A549 (cell line): ENCODE measurements around the gene CPLX4. TPM values are rescaled to one million over a fixed set of nuclear protein-coding genes. Genes with fewer than 3 reads are reported as not detected.
"Not testable (repeated sequence)": the region's sequence is repeated elsewhere in the genome, so short reads cannot be mapped to it uniquely, and the experiment has no call there.

Source experiments
- ATAC-seq, 2 experiments: fragments of 200-7000 bp in 1 of 2; fragments of >200 bp in 1 of 2; cut with Nextera tagmentation in 1 of 2; cut with Tn5 transposase in 1 of 2; 3 replicates each; pipeline versions ENCODE4 v1.8.0 to v1.9.1; 2018 to 2020; ENCODE audit warnings: mild to moderate bottlenecking in 1 of 2, moderate library complexity in 1 of 2
- CTCF ChIA-PET: fragments of 300-600 bp; sonication (Branson Sonifier 250); formaldehyde crosslinking; extraction: SDS; loops from one replicate; lab custom pipeline; 2021; ENCODE audit warnings: antibody characterized with exemption, inconsistent platforms; lab: Yijun Ruan, JAX
- POLR2A ChIA-PET: fragments of 350-600 bp; formaldehyde crosslinking; extraction: SDS; loops from one replicate; lab custom pipeline; 2021; ENCODE audit warnings: antibody characterized with exemption, inconsistent platforms; lab: Yijun Ruan, JAX
- DNase-seq, 2 experiments: peaks; one replicate each; pipeline versions ENCODE4 v3.0.0 to v3.0.0-alpha.2; 2011 to 2016; ENCODE audit warnings: low read depth in 1 of 2, low spot score in 1 of 2
- FAIRE-seq: peaks from 2 replicates; lab custom pipeline; 2011; peaks lifted over from hg19 to GRCh38; lab: Jason Lieb, UNC
- H3K27ac ChIP-seq, 2 experiments: fragments of >200 bp; sonication (Bioruptor Twin); formaldehyde crosslinking; 3 replicates each; pipeline ENCODE4 v1.5.1; 2016 to 2017
- H3K4me1 ChIP-seq: fragments of >200 bp; sonication (Bioruptor Twin); formaldehyde crosslinking; 3 replicates; pipeline ENCODE4 v1.6.1; 2016
- H3K4me2 ChIP-seq: fragments of >200 bp; sonication (Bioruptor Twin); formaldehyde crosslinking; 3 replicates; pipeline ENCODE4 v1.6.1; 2016
- H3K4me3 ChIP-seq: fragments of >200 bp; sonication (Bioruptor Twin); formaldehyde crosslinking; 3 replicates; pipeline ENCODE4 v1.5.1; 2016
- H3K9me3 ChIP-seq: fragments of >200 bp; sonication (Bioruptor Twin); formaldehyde crosslinking; 3 replicates; pipeline ENCODE4 v1.6.1; 2016
- CEBPB ChIP-seq, 2 experiments: fragments of >200 bp in 1 of 2; sonication (Bioruptor Twin) in 1 of 2; formaldehyde crosslinking in 1 of 2; IDR thresholded peaks; 2 replicates each; pipeline ENCODE4 v1.6.1; 2012 to 2016
- CHD4 ChIP-seq: fragments of 200-600 bp; sonication (generic); IDR thresholded peaks from 2 replicates; pipeline ENCODE4 v1.6.1; 2016; ENCODE audit warnings: antibody characterized with exemption, mild to moderate bottlenecking, borderline replicate concordance
- KDM1A ChIP-seq: fragments of 200-600 bp; sonication (generic); IDR thresholded peaks from 2 replicates; pipeline ENCODE4 v1.6.1; 2016; ENCODE audit warnings: low read depth, mild to moderate bottlenecking
- WGBS: methylation state at CpG from one replicate; pipeline ENCODE4 v1.1.6; 2017; ENCODE audit errors: missing lambda C conversion rate; 5-methylcytosine and 5-hydroxymethylcytosine counted together
- polyA plus RNA-seq, 4 experiments: library from polyadenylated mRNA; depleted of rRNA in 3 of 4; stranded (reverse); fragments of >200 nt; fragmentation: RNase III in 1 of 4; extraction: RNeasy Plus Mini Kit Qiagen cat#74134 plus additional on column Dnase treatment in 1 of 4; gene quantifications; 2 replicates in 3 of 4; 3 replicates in 1 of 4; pipeline ENCODE4 v1.2.3, GENCODE V29; 2011 to 2017
- TF ChIP-seq, protein P1 (sequence below): fragments of 200-600 bp; sonication (generic); IDR thresholded peaks from 2 replicates; pipeline ENCODE4 v1.6.1; 2016; ENCODE audit warnings: antibody characterized with exemption, mild to moderate bottlenecking, moderate library complexity
- TF ChIP-seq, protein P2 (sequence below): IDR thresholded peaks from 2 replicates; pipeline ENCODE4 v1.6.1; 2012

The CPLX4 gene
- polyA plus RNA-seq, 2 of the 4 experiments (the other 2 are of a cell fraction) = not detected

DNA sequence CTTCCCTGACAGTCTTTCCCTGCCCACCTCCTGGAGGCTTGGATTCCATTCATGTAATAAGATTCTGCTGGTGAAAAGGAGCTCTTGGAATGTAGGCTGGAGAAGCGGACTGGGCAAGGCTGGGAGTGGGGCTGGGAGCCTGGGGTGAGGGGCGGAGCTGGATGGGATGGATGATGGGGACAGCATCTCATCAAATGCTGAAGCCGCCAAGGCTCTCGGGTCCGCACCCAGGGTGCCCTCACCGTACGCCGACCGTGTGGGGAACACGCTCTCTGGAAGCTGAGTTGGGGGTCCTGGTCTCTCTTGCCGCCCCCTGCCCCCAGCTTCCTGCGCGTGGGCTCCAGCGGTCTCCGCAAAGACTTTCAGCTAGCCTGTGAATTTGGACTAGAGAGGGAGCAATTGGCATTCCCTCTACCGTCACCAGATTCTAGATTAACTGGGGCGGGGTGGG lies 54.3 kb downstream of the CPLX4 start (continued):
- TF ChIP-seq, protein P1, sequence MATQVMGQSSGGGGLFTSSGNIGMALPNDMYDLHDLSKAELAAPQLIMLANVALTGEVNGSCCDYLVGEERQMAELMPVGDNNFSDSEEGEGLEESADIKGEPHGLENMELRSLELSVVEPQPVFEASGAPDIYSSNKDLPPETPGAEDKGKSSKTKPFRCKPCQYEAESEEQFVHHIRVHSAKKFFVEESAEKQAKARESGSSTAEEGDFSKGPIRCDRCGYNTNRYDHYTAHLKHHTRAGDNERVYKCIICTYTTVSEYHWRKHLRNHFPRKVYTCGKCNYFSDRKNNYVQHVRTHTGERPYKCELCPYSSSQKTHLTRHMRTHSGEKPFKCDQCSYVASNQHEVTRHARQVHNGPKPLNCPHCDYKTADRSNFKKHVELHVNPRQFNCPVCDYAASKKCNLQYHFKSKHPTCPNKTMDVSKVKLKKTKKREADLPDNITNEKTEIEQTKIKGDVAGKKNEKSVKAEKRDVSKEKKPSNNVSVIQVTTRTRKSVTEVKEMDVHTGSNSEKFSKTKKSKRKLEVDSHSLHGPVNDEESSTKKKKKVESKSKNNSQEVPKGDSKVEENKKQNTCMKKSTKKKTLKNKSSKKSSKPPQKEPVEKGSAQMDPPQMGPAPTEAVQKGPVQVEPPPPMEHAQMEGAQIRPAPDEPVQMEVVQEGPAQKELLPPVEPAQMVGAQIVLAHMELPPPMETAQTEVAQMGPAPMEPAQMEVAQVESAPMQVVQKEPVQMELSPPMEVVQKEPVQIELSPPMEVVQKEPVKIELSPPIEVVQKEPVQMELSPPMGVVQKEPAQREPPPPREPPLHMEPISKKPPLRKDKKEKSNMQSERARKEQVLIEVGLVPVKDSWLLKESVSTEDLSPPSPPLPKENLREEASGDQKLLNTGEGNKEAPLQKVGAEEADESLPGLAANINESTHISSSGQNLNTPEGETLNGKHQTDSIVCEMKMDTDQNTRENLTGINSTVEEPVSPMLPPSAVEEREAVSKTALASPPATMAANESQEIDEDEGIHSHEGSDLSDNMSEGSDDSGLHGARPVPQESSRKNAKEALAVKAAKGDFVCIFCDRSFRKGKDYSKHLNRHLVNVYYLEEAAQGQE = no peak

DNA sequence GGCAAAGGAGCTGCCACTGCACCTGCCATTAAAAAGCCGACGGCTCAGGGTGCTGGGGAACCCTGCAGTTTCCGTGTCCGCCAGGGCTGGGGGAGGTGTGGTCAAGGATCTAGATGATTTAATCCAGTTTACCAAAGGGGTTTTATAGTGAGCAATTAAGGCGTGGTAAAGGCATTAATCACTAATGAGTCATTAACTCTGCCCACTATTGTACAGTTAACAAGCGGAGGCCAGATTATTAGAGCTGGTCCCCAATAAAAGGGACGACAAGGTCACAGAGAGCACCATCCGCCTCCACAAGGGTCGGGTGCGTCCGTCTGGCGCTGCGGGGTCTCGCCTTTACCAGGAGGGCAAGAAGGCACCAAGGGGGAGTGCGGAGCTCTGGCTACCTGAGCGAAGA lies 54.8 kb downstream of the CPLX4 start:
- 35% methylated on average over 16 of the region's 16 CpGs for WGBS
- POLR2A ChIA-PET = no interaction called here
- CTCF ChIA-PET = interaction anchor here (0.9 to 2.1 kb wide), 4 partner anchors 14 to 45 kb away, joined by 3 to 9 read pairs (median 4); no protein-coding TSS in a partner anchor
- TF ChIP-seq, protein P1 = no peak
- TF ChIP-seq CHD4 (no peak), CEBPB (IDR thresholded peaks at IDR 0.05) (no peak), KDM1A (no peak)
- TF ChIP-seq, protein P2, sequence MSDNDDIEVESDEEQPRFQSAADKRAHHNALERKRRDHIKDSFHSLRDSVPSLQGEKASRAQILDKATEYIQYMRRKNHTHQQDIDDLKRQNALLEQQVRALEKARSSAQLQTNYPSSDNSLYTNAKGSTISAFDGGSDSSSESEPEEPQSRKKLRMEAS = no peak
- FAIRE-seq (no peak), ATAC-seq (no peak), DNase-seq (no peak)
- Histone ChIP-seq H3K4me1 (no peaks in the 10 kb centered on the region), H3K9me3 (no peaks in the 10 kb centered on the region), H3K27ac (no peak overlapping the region), H3K4me2 (no peak overlapping the region), H3K4me3 (no peak overlapping the region)

DNA sequence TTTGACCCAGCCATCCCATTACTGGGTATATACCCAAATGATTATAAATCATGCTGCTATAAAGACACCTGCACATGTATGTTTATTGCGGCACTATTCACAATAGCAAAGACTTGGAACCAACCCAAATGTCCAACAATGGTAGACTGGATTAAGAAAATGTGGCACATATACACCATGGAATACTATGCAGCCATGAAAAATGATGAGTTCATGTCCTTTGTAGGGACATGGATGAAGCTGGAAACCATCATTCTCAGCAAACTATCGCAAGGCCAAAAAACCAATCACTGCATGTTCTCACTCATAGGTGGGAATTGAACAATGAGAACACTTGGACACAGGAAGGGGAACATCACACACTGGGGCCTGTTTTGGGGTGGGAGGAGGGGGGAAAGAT lies 56.2 kb downstream of the CPLX4 start:
- CTCF ChIA-PET = interaction anchor here (1.3 kb wide), 1 partner anchor 15 kb away, joined by 3 read pairs; no protein-coding TSS in a partner anchor
- H3K4me2 ChIP-seq, H3K4me3 ChIP-seq, H3K9me3 ChIP-seq, H3K27ac ChIP-seq, FAIRE-seq, ATAC-seq, DNase-seq, H3K4me1 ChIP-seq, POLR2A ChIA-PET: not testable (repeated sequence)
- 50% methylated on average over 1 of the region's 2 CpGs for WGBS

DNA sequence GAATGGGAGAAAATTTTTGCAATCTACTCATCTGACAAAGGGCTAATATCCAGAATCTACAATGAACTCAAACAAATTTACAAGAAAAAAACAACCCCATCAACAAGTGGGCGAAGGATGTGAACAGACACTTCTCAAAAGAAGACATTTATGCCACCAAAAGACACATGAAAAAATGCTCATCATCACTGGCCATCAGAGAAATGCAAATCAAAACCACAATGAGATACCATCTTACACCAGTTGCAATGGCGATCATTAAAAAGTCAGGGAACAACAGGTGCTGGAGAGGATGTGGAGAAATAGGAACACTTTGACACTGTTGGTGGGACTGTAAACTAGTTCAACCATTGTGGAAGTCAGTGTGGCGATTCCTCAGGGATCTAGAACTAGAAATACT lies 56.6 kb downstream of the CPLX4 start:
- FAIRE-seq = not testable (repeated sequence)

DNA sequence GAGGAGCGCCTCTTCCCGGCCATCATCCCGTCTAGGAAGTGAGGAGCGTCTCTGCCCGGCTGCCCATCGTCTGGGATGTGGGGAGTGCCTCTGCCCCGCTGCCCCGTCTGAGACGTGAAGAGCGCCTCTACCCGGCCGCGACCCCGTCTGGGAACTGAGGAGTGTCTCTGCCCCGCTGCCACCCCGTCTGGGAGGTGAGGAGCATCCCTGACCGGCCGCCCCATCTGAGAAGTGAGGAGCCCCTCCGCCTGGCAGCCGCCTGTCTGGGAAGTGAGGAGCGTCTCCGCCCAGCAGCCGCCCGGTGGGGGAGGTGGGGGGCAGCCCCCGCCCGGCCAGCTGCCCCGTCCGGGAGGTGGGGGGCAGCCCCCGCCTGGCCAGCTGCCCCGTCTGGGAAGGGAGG lies 63.0 kb downstream of the CPLX4 start:
- H3K9me3 ChIP-seq, DNase-seq, POLR2A ChIA-PET, H3K4me1 ChIP-seq, H3K4me3 ChIP-seq, CTCF ChIA-PET, FAIRE-seq, H3K4me2 ChIP-seq, ATAC-seq, H3K27ac ChIP-seq: not testable (repeated sequence)
- WGBS = no CpG with 5 or more reads among the region's 30 CpGs

More for the DNA sequence above, 56.6 kb downstream of the CPLX4 start:
- WGBS = 31% methylated on average over 3 of the region's 3 CpGs
- ATAC-seq, H3K4me3 ChIP-seq, H3K4me1 ChIP-seq, H3K4me2 ChIP-seq, POLR2A ChIA-PET, H3K9me3 ChIP-seq, DNase-seq, H3K27ac ChIP-seq, CTCF ChIA-PET: not testable (repeated sequence)
